Duodenal mucosa (tissue), 2 donors: ENCODE data around the gene LCAT.

Experiments
- H3K27ac ChIP-seq: one replicate; pipeline ENCODE4 v1.7.0; 2013; ENCODE audit warnings: low read depth, low read length
- H3K27me3 ChIP-seq, 2 donors: one replicate each; pipeline ENCODE4 v1.7.0; 2013; ENCODE audit warnings: low read length in 2 of 2, control low read depth in 1 of 2; ENCODE audit not compliant: insufficient read depth in 2 of 2, control insufficient read depth in 1 of 2
- H3K36me3 ChIP-seq, 2 donors: one replicate each; pipeline ENCODE4 v1.7.0; 2013; ENCODE audit warnings: low read length in 2 of 2, control low read depth in 1 of 2; ENCODE audit not compliant: insufficient read depth in 2 of 2, control insufficient read depth in 1 of 2
- H3K4me1 ChIP-seq, 2 donors: one replicate each; pipeline ENCODE4 v1.7.0; 2013; ENCODE audit warnings: low read length in 2 of 2, control low read depth in 1 of 2; ENCODE audit not compliant: insufficient read depth in 2 of 2, control insufficient read depth in 1 of 2
- H3K4me3 ChIP-seq, 2 donors: one replicate each; pipeline ENCODE4 v1.7.0; 2013; ENCODE audit warnings: low read length in 2 of 2, low read depth in 1 of 2
- H3K9ac ChIP-seq, 2 donors: one replicate each; pipeline ENCODE4 v1.7.0; 2013; ENCODE audit warnings: low read length in 2 of 2, low read depth in 1 of 2
- H3K9me3 ChIP-seq, 2 donors: one replicate each; pipeline ENCODE4 v1.7.0; 2013; ENCODE audit warnings: low read length in 2 of 2, control low read depth in 1 of 2; ENCODE audit not compliant: control insufficient read depth in 1 of 2

LCAT gene, protein sequence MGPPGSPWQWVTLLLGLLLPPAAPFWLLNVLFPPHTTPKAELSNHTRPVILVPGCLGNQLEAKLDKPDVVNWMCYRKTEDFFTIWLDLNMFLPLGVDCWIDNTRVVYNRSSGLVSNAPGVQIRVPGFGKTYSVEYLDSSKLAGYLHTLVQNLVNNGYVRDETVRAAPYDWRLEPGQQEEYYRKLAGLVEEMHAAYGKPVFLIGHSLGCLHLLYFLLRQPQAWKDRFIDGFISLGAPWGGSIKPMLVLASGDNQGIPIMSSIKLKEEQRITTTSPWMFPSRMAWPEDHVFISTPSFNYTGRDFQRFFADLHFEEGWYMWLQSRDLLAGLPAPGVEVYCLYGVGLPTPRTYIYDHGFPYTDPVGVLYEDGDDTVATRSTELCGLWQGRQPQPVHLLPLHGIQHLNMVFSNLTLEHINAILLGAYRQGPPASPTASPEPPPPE

DNA sequence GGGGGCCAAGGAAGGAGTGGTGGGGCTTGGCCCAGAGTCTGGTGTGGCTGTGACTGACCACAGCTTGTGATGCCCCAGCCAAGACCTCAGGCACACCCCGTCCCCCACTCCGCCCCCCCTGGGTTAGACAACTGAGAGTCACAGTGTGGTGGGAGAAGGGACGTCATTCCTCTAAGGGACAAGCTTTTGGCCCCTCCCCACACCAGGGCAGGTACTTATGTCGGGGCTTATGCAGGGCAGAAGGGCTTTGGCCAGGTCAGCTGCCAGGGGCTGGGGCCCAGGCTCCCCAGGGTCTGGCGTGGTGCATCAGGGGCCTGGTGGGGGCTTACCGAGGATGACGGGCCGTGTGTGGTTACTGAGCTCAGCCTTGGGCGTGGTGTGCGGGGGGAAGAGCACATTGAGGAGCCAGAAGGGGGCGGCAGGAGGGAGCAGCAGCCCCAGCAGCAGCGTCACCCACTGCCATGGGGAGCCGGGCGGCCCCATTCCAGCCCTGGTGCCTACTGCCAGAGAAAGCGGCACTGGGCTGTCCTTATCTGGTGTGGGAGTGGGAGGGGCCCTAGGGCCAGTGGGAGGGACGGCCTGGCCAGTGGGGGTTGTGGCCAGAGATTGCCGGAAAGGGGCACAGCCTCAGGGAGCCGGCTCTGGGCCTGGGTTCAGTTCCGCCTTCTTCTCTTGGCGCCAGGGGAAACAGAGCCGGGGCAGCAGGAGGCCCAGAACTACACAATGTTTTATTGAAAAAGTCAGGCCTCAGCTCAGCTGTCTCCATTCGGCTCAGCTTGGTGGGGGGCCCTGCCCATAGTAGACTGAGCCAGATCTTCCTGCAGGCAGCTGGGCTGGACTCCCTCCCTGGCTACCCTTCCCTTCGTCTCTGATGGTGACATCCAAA, at the start of gene LCAT:
Gene LCAT (minus strand): TSS at position 502 of the 886 bp plus-strand sequence. CDS start 19 bp downstream, at position 483.
- peaks cover 3 to 39% of the 10 kb centered on the region in 2 donors for H3K36me3 ChIP-seq
- no peak within 1 kb of the TSS for H3K4me3 ChIP-seq
- H3K9ac ChIP-seq: peak within 1 kb of the TSS in 1 of 2 donors; percentile 18
- H3K9me3 ChIP-seq: no peaks in the 10 kb centered on the region
- no peak within 1 kb of the TSS for H3K27ac ChIP-seq
- H3K27me3 ChIP-seq: no peaks in the 10 kb centered on the region
- H3K4me1 ChIP-seq: peaks cover 0 to 19% of the 10 kb centered on the region in 2 donors

DNA sequence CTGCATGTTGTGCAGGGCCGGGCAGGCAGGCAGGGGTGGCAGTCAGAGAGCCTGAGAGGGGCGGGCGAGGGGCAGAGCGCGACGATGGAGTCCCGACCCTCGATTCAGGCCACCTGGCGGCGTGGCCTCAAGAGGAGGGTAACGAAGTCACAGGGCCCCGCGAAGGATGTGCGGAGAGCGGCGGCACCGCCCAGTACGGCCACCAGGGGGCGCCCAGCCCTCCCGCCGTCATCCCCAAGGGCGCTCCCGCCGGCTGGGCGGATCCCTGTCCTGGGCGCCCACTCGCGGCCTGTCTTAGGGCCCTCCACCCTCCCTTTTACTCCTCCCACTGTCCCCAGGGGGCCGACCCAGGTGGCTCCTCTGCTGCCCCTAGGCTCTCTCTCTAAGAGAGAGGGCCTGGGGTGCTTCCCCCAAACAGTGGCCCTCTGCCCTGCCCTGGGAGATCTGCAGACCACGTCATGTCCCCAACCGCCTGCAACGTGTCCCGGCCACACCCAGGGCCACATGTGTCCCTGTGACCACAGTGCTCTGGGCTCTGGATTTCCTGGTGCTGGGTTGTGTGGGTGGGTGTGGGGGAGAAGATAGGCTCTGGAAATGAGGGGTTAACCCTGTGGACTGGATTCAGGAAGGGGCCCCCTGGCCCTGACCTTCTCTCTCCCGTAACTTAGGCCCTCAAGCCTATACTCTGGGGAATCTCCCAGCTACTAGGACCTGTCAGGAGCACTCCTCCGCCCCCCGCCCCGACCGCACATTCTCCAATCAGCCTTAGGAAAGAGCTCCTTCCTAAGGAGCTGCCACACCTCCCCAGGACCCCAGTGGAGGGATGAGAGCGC, 49.5 kb upstream of the LCAT start:
- peaks cover 0 to 2% of the 10 kb centered on the region in 2 donors for H3K36me3 ChIP-seq
- H3K9ac ChIP-seq: peak overlapping the region; percentile 43 to 68
- H3K27ac ChIP-seq: peak overlapping the region; percentile 50
- no peaks in the 10 kb centered on the region for H3K9me3 ChIP-seq
- peak overlapping the region; percentile 65 to 71 for H3K4me3 ChIP-seq
- H3K27me3 ChIP-seq: no peaks in the 10 kb centered on the region
- H3K4me1 ChIP-seq: peaks cover 6 to 15% of the 10 kb centered on the region in 2 donors

DNA sequence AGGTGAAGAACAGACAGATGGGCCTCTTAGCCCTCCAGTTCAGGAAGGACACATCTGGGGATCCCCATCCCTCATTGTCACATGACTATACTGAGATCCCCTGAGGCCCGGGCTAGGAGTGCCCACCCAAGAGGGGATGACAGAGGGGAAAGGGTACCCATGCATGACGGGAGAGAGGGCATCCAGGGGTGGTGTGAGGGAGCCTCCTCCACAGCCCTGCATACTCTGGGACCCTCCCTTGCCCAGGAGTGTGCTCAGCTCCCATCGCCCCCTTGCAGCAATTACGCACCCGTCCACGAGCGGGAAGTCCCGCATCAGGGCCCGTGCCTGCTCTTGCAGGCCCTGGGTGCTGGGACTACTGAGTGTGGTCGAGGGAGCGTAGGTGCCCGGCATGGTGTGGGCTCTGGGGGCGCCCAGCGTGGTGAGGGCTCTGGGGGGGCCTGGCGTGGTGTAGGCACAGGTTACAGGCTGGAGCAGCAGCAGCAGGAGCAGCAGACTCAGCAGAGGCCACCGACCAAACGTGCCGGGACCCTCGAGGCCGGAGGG, 48.8 kb upstream of the LCAT start:
- peaks cover 6 to 15% of the 10 kb centered on the region in 2 donors for H3K4me1 ChIP-seq
- no peaks in the 10 kb centered on the region for H3K27me3 ChIP-seq
- peak overlapping the region in 1 of 2 donors; percentile 27 for H3K9ac ChIP-seq
- no peaks in the 10 kb centered on the region for H3K9me3 ChIP-seq
- no peak overlapping the region for H3K27ac ChIP-seq
- peak overlapping the region; percentile 65 to 71 for H3K4me3 ChIP-seq
- peaks cover 0 to 2% of the 10 kb centered on the region in 2 donors for H3K36me3 ChIP-seq

DNA sequence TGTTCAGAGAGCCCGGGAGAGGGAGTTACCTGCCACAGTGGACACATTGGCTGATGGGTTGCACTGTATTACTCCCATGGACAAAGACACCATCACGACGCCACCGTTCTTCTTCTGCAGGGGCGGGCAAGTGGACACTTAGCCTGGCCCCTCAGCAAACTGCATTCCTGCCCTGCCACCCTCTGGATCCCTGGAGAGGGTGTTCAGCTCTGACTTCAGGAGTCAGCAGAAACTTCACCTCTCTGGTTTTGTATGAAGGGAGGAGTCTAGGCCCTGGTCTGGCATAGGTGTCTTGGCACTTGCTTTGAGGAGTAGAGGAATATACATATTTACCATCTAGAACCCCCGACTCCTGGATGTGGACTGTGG, 46.1 kb upstream of the LCAT start:
- Histone ChIP-seq H3K27me3 (no peaks in the 10 kb centered on the region), H3K27ac (no peak overlapping the region), H3K4me1 (peaks cover 6 to 15% of the 10 kb centered on the region in 2 donors), H3K9ac (no peak overlapping the region), H3K4me3 (no peak overlapping the region), H3K36me3 (peaks cover 0 to 2% of the 10 kb centered on the region in 2 donors), H3K9me3 (no peaks in the 10 kb centered on the region)

DNA sequence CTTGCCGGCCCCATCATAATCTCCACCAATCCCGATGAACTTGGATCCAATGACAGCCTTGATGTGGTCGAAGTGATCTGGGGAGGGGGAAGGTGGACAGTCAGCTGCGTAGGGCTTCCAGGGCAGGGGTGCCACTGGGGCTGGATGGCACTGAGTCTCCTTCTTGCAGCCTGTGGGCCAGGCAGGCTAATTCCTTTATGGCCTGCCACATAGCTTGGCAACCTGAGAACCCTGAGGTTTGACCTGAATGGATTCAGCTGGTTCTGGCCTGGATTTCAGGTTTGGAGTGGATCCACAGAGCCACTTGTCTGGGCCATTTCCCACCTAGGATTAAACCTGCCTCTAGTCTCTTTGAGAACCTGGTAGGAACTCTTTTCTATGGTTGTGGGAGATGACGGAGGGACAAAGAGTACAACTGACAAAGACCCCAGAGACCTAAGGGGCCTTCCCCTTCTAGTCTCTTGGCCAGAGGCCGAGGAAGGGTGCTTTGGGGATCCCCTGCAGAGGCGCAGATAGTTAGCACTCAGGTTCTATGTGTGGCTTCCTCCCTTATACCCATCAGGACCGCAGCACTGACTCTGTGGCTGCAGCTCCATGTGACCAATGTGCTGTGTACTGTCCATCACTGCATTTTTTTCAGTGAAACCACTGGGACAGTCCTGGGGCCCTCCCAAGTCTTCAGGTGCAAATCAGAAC, 45.5 kb upstream of the LCAT start:
- Histone ChIP-seq H3K27ac (no peak overlapping the region), H3K36me3 (peaks cover 0 to 2% of the 10 kb centered on the region in 2 donors), H3K4me1 (peaks cover 6 to 15% of the 10 kb centered on the region in 2 donors)

DNA sequence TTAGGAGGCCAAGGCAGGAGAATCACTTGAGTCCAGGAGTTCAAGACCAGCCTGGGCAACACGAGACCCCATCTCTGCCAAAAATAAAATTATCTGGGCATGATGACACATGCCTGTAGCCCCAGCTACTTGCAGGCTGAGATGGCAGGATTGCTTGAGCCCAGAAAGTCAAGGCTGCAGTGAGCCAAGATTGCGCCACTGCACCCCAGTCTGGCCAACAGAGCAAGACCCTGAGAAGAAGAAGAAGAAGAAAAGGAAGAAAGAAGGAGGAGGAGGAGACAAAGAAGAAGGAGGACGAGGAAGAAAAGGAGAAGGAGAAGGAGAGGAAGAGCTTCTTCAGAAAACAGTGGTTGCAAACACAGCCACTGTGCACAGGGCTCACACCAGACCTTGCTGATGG, 44.8 kb upstream of the LCAT start:
- no peaks in the 10 kb centered on the region for H3K27me3 ChIP-seq
- H3K9me3 ChIP-seq: no peaks in the 10 kb centered on the region
- H3K36me3 ChIP-seq: peaks cover 0 to 2% of the 10 kb centered on the region in 2 donors
- no peak overlapping the region for H3K27ac ChIP-seq
- H3K4me1 ChIP-seq: peaks cover 4 to 11% of the 10 kb centered on the region in 2 donors
- H3K9ac ChIP-seq: no peak overlapping the region
- no peak overlapping the region for H3K4me3 ChIP-seq

More for the DNA sequence above, 45.5 kb upstream of the LCAT start:
- Histone ChIP-seq H3K9me3 (no peaks in the 10 kb centered on the region), H3K27me3 (no peaks in the 10 kb centered on the region), H3K4me3 (no peak overlapping the region), H3K9ac (no peak overlapping the region)

DNA sequence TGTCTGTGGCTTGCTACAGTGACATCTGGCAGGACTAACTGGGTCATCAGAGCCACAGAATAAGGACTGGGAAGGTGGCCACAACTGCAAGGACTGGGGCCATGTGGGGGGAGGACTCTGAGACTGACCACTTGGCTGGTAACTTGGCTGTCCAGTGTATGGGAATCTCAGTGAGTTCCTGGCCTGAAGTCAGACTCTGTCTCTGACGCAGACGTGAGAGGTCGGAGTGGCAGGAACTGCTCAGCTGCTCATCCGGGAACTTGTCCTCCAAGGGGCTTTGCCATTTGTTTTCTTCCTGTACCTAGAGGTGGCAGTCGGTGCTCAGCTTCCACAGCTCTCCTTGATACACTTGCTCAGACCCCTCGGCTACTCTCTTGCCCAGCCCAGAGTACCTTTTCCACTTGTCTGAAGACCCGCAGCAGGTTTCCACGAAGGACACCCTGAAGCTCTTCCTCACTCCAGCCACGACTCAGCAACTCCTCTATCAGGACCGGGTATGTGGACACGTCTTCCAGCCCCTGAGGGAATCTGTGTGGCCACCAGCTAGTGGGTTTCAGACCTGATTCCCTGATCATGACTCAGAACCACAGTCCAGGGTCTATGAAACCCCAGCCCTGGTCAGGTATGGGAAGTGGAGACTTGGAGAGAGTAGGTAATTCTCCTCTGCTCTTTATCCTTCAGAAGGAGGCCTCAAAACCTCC, 43.7 kb upstream of the LCAT start:
- H3K9me3 ChIP-seq: no peaks in the 10 kb centered on the region
- H3K27me3 ChIP-seq: no peaks in the 10 kb centered on the region
- no peak overlapping the region for H3K9ac ChIP-seq
- no peak overlapping the region for H3K4me3 ChIP-seq
- H3K4me1 ChIP-seq: peaks cover 0 to 5% of the 10 kb centered on the region in 2 donors
- H3K27ac ChIP-seq: no peak overlapping the region
- H3K36me3 ChIP-seq: peaks cover 0 to 2% of the 10 kb centered on the region in 2 donors

DNA sequence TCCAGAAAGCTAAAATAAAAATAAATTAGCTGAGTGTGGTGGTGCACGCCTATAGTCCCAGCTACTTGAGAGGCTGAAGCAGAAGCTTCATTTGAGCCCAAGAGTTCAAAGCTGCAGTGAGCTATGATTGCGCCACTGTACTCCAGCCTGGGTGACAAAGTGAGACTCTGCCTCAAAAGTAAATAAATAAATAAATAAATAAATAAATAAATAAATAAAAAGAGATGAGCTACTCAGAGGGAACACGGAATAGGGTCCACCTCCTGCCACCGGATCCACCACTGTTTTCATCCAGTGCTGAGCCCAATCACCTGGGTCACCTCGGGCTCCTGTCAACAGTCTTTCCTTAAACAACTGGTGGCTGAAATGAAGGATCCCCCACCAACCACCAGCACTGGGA, 43.0 kb upstream of the LCAT start:
- no peaks in the 10 kb centered on the region for H3K27me3 ChIP-seq
- H3K4me1 ChIP-seq: peaks cover 0 to 4% of the 10 kb centered on the region in 2 donors
- H3K9ac ChIP-seq: no peak overlapping the region
- H3K4me3 ChIP-seq: no peak overlapping the region
- peaks cover 0 to 2% of the 10 kb centered on the region in 2 donors for H3K36me3 ChIP-seq
- no peak overlapping the region for H3K27ac ChIP-seq
- no peaks in the 10 kb centered on the region for H3K9me3 ChIP-seq
